Measurements from ENCODE around the gene BRD2.

The BRD2 gene

GRCh38 chr6:32972353-32973143, 4.2 kb downstream of the BRD2 start:
- peak in 1 of 3 experiments; percentile 48 for DNase-seq (ENCODE audit: low read depth in 3 of 3)

DNA sequence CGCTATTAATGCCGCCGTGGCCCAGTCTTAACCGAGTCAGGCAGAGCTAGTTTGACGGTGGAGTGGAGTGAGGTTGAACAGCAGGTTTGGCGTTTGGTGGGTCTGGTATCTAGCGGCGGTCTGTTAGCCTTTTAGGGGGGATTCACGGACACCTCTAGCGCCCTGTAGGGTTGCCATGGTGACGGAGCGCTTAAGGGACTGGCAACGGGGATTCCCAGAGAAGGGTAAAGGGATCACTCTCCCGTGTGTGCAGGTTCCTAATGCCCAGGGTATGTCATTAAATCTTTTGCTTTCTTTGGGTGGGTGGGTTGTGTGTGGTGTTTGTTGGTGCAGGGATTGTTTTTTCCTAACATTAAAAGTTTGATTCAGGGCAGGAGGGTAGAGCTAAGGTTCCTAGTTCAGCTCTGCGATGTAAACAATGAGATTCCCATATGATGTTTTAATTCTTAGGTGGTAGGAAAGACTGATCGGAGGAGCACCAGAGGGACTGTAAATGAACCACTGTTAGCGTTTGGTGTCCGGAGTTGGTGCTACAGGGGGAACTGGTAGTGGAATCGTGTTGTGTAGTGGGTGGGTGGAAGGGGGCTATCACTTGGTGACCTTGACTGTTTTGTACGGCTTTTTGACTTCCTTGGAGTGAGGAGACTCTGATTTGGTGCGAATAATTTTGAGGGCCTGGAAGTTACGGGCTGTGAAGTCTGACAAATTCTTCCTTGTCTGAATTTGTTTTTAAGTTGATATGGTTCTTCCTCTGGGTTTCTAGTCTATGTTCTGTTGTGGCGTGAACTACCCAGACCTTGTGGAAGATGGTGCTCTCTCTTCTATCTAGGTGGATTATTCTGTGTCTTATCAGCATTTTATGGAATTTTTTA, 5.0 kb downstream of the BRD2 start:
- peak in 1 of 3 experiments; percentile 49 for DNase-seq (ENCODE audit: low read depth in 3 of 3)

DNA sequence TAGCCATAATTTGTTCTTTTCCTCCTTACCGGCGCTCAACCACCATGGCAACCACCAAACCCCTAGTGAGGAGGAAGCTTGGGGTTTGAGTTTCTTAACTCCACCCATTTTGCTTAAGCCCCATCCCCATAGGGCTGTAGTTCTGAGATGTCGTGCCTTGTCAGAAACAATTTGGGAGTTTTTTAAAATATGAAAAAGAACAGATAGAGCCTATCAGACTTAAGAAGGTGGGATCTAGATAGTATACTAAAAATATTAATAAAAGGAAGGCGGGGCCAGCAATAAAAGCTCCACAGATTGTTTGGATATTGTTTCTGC, 5.6 kb downstream of the BRD2 start:
- no peak for DNase-seq (ENCODE audit: low read depth in 3 of 3)

DNA sequence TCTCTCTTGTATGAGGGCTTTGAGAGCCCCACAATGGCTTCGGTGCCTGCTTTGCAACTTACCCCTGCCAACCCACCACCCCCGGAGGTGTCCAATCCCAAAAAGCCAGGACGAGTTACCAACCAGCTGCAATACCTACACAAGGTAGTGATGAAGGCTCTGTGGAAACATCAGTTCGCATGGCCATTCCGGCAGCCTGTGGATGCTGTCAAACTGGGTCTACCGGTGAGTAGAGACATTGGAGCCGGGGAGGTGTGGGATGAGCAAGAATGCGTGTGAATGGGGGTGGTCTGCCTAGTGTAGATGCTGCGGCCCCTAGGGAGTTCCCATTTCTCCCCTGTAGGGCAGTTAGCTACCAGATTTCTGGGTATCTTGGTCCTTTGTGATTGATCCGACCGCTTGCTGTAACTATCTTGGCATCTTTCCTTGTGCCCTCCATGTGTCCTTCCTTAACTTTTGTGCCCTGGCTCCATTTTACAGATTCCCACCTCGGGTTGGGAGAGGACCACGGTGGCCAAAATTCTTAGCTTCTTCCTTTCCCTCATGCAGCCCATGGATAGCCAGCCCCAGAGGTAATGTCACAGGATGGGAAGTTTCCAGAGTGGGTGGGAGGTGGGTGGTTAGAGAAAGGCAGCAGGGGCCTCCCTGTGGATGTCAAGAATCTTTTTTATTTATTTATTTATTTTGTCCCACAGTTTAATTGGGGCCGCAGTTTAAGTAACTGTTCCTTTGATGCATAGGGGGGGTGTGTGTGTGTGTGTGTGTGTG, 6.3 kb downstream of the BRD2 start:
- no peak for DNase-seq (ENCODE audit: low read depth in 3 of 3)

- DNase-seq (ENCODE audit: low read depth in 3 of 3) = no peak
Measured at GRCh38 chr6:32975886-32976285, 7.5 kb downstream of the BRD2 start.

DNA sequence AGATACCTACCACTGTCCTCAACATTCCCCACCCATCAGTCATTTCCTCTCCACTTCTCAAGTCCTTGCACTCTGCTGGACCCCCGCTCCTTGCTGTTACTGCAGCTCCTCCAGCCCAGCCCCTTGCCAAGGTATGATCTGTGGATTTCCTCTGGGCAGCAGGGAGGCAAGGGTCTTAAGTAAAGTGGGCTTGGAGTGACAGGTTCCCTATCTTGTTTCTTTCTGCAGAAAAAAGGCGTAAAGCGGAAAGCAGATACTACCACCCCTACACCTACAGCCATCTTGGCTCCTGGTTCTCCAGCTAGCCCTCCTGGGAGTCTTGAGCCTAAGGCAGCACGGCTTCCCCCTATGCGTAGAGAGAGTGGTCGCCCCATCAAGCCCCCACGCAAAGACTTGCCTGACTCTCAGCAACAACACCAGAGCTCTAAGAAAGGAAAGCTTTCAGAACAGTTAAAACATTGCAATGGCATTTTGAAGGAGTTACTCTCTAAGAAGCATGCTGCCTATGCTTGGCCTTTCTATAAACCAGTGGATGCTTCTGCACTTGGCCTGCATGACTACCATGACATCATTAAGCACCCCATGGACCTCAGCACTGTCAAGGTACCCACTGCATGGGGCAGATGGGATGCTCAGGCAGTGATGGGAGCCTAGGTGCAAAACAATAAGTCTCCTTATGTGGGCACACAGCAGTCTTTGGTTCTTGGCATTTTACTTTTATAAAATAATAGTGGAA, 8.1 kb downstream of the BRD2 start:
- no peak for DNase-seq (ENCODE audit: low read depth in 3 of 3)

DNA sequence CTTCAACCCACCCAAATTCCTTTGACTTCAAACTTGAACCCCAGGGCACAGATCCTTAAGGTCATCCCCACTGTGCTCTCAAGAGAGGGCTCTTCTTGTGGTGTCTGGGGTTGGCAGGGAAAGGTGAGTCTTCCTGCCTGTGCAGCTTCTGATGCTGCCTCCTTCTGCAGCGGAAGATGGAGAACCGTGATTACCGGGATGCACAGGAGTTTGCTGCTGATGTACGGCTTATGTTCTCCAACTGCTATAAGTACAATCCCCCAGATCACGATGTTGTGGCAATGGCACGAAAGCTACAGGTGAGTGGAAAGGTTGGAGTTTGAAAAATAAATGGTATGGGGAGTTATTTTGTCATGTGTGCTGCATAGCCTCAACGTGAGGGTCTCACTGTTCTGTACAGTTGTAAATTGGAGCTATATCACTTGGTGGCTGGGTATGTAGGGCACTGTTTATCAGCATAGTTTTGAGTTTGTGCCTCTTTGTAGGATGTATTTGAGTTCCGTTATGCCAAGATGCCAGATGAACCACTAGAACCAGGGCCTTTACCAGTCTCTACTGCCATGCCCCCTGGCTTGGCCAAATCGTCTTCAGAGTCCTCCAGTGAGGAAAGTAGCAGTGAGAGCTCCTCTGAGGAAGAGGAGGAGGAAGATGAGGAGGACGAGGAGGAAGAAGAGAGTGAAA, 9.0 kb downstream of the BRD2 start:
- no peak for DNase-seq (ENCODE audit: low read depth in 3 of 3)

- no peak for DNase-seq (ENCODE audit: low read depth in 3 of 3)
Measured at GRCh38 chr6:32977953-32978324, 9.5 kb downstream of the BRD2 start.

DNA sequence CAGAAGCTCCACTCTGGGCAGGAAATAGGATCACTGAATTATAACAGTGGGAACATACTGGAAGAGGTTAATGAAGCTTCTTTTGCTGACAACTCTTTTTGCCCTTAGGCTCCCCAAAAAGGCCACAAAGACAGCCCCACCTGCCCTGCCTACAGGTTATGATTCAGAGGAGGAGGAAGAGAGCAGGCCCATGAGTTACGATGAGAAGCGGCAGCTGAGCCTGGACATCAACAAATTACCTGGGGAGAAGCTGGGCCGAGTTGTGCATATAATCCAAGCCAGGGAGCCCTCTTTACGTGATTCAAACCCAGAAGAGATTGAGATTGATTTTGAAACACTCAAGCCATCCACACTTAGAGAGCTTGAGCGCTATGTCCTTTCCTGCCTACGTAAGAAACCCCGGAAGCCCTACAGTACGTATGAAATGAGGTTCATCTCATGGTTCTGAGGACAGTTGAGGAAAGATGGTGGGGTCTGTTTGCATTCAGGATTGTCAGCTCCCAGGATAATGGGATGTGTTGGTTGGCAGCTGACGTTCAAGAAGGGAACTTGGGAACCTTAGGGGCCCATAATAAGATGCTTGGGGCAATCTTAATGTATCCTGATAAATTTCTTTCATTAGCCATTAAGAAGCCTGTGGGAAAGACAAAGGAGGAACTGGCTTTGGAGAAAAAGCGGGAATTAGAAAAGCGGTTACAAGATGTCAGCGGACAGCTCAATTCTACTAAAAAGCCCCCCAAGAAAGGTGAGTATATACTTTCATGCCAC, 11.5 kb downstream of the BRD2 start:
- DNase-seq (ENCODE audit: low read depth in 3 of 3) = no peak

GRCh38 chr6:32980488-32981038, 12.2 kb downstream of the BRD2 start:
- no peak for DNase-seq (ENCODE audit: low read depth in 3 of 3)

- no peak for DNase-seq (ENCODE audit: low read depth in 3 of 3)
Measured at GRCh38 chr6:32982084-32982701, 13.8 kb downstream of the BRD2 start.

DNA sequence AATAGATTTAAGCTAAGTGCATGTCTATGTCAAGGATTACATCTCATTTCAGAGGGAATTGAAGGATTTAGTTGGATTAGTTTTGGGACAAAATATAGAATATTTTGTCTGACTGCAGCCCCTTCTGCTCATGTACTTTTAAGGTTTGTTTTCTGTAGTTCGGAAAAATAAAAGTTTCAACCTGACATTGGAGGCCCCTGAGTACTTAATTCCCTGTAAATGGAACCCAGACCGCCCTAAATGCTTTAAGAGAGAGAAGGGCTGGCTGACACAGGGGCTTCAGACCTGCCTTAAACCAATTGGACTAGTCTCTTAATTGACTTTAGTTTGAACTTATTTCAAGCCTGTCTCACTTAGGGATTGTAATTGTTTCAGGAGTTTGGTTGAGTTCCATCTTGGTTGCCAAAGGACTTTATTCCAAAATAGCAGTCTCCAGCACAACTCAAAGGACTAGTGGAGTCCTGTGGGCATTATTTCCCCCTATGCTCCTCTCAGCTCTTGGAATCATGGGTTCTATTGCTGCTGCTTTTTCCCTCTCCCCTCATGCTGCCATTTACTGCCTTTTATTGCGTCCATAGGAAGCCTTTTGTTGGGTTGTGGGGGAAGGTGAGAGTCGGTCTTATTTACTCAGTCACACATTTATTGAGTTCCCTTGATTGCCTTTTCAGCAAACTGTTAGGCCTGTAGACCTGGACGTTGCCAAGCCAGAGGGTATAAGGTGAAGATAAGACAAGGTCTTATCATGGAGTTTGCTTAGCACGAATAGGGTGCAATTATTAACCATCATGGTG, 14.5 kb downstream of the BRD2 start:
- no peak for DNase-seq (ENCODE audit: low read depth in 3 of 3)

GRCh38 chr6:32983493-32983848, 15.1 kb downstream of the BRD2 start:
- DNase-seq (ENCODE audit: low read depth in 3 of 3) = no peak

GRCh38 chr6:32983964-32984621, 15.7 kb downstream of the BRD2 start:
- DNase-seq (ENCODE audit: low read depth in 3 of 3) = no peak

- peak; percentile 75 to 89 (median 87) for DNase-seq (ENCODE audit: low read depth in 3 of 3)
Measured at GRCh38 chr6:32984622-32985389, 16.4 kb downstream of the BRD2 start.

DNA sequence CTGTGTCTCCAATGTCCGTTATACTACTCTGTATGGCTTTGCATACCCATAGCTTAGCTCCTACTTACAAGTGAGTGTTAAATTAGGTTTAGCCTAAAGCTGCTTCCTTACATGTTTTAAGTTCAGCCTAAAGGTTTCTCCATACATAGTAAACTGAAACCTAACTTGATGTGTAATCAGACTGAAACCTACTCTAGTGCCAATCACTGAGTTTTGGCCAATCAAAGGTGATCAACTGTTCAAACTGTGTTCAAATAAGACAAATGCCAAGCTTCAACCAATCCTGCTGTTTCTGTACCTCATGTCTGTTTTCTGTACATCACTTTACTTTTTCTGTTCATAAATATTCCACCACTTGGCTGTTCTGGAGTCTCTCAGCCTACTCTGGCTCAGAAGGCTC, 21.0 kb downstream of the BRD2 start:
- DNase-seq (ENCODE audit: low read depth in 3 of 3) = no peak

GRCh38 chr6:32991972-32992371, 23.6 kb downstream of the BRD2 start:
- no peak for DNase-seq (ENCODE audit: low read depth in 3 of 3)
